HG02870 (cell line): ENCODE data around the gene CYP2S1.
"Not testable (repeated sequence)": the region's sequence is repeated elsewhere in the genome, so short reads cannot be mapped to it uniquely, and the experiment has no call there.

Source experiments
- ATAC-seq: cut with Tn5 transposase; IDR thresholded peaks from one replicate; pipeline ENCODE4 v1.9.1; 2021; ENCODE audit warnings: mild to moderate bottlenecking, moderate library complexity; ENCODE audit not compliant: unreplicated experiment

The CYP2S1 gene

GRCh38 chr19:41192574-41193429 lies at the start of gene CYP2S1:
Gene CYP2S1 (plus strand): TSS chr19:41193219. CDS start chr19:41193265, 46 bp downstream.
- ATAC-seq, result no peak

- no peak for ATAC-seq
Observed at GRCh38 chr19:41144403-41144802, 48.6 kb upstream of the CYP2S1 start.

- no peak for ATAC-seq
Observed at GRCh38 chr19:41149831-41150230, 43.2 kb upstream of the CYP2S1 start.

- not testable (repeated sequence) for ATAC-seq
Observed at GRCh38 chr19:41150986-41151385, 42.0 kb upstream of the CYP2S1 start.

GRCh38 chr19:41154060-41154459 lies 39.0 kb upstream of the CYP2S1 start:
- ATAC-seq, result no peak

- ATAC-seq, result no peak
Observed at GRCh38 chr19:41156207-41156606, 36.8 kb upstream of the CYP2S1 start.

- ATAC-seq, result no peak
Observed at GRCh38 chr19:41159881-41160280, 33.1 kb upstream of the CYP2S1 start.

GRCh38 chr19:41161903-41162302 lies 31.1 kb upstream of the CYP2S1 start:
- no peak for ATAC-seq

GRCh38 chr19:41166944-41167804 lies 25.8 kb upstream of the CYP2S1 start:
- no peak for ATAC-seq

- ATAC-seq, result no peak
Observed at GRCh38 chr19:41172297-41173164, 20.5 kb upstream of the CYP2S1 start.

GRCh38 chr19:41174297-41174928 lies 18.6 kb upstream of the CYP2S1 start:
- no peak for ATAC-seq

- no peak for ATAC-seq
Observed at GRCh38 chr19:41175801-41176777, 16.9 kb upstream of the CYP2S1 start.

- not testable (repeated sequence) for ATAC-seq
Observed at GRCh38 chr19:41180173-41180572, 12.8 kb upstream of the CYP2S1 start.

- ATAC-seq, result no peak
Observed at GRCh38 chr19:41186971-41187883, 5.8 kb upstream of the CYP2S1 start.

- ATAC-seq, result no peak
Observed at GRCh38 chr19:41187884-41188279, 5.1 kb upstream of the CYP2S1 start.

- ATAC-seq, result no peak
Observed at GRCh38 chr19:41189425-41190065, 3.5 kb upstream of the CYP2S1 start.

GRCh38 chr19:41193430-41194156 lies 574 bp downstream of the CYP2S1 start:
- no peak for ATAC-seq
